Adrenal gland (tissue), 12 donors: ENCODE measurements around the gene CD33. TPM values are rescaled to one million over a fixed set of nuclear protein-coding genes. Genes with fewer than 3 reads are reported as not detected.

Source experiments
- DNase-seq, 7 donors: peaks; one replicate each; pipeline ENCODE4 v3.0.0-alpha.2; 2019 to 2020
- H3K27ac ChIP-seq, 5 donors: fragments of 200-600 bp; sonication (generic) in 4 of 5; 1 replicate in 3 of 5; 2 replicates in 2 of 5; pipeline versions ENCODE4 v1.5.1 to v1.8.0; 2016 to 2020; ENCODE audit warnings: mild to moderate bottlenecking in 1 of 5
- H3K27me3 ChIP-seq: fragments of 200-600 bp; 2 replicates; pipeline ENCODE4 v1.8.0; 2021
- H3K36me3 ChIP-seq, 2 donors: fragments of 200-600 bp; replicated peaks in 1 of 2; 1 replicate in 1 of 2; 2 replicates in 1 of 2; pipeline versions ENCODE4 v1.5.1 to v1.8.0; 2018 to 2022
- H3K4me1 ChIP-seq, 2 donors: fragments of 200-600 bp; replicated peaks in 1 of 2; 1 replicate in 1 of 2; 2 replicates in 1 of 2; pipeline versions ENCODE4 v1.5.1 to v1.8.0; 2018 to 2021
- H3K4me3 ChIP-seq, 4 donors: fragments of 200-600 bp; sonication (generic) in 3 of 4; one replicate each; pipeline ENCODE4 v1.5.1; 2016 to 2018
- H3K9me3 ChIP-seq, 3 donors: fragments of 200-600 bp; sonication (generic) in 1 of 3; replicated peaks in 1 of 3; 1 replicate in 2 of 3; 2 replicates in 1 of 3; pipeline versions ENCODE4 v1.5.1 to v1.8.0; 2016 to 2021
- POLR2A ChIP-seq, 2 donors: fragments of 450-650 bp; IDR thresholded peaks; one replicate each; pipeline ENCODE4 v1.6.1; 2017; ENCODE audit warnings: antibody characterized with exemption in 2 of 2, mild to moderate bottlenecking in 2 of 2, moderate library complexity in 1 of 2
- WGBS, 4 donors: extraction: QIAGEN DNeasy Blood & Tissue Kit in 2 of 4; methylation state at CpG; one replicate each; pipeline versions ENCODE4 v1.1.5 to v1.1.7; 2013 to 2017; 5-methylcytosine and 5-hydroxymethylcytosine counted together
- intact Hi-C, 2 donors: fragments of 100-400 bp; cut with DNase I; formaldehyde crosslinking; loops; one replicate each; pipeline versions ENCODE4 v1.14.1 to v1.15.0; 2022 to 2023
- polyA plus RNA-seq, 3 donors: library from polyadenylated mRNA; stranded (reverse); fragments of 200-250 nt in 2 of 3; fragments of 350-450 nt in 1 of 3; fragmentation: Illumina TruSeq in 1 of 3; extraction: RNeasy Lipid Tissue Mini Kit (QIAGEN cat#74804) in 1 of 3; gene quantifications; one replicate each; pipeline ENCODE4 v1.2.3, GENCODE V29; 2013 to 2014
- total RNA-seq, 9 donors: library from RNA; depleted of rRNA in 4 of 9; stranded (reverse); fragments of >200 nt in 4 of 9; fragments of 120-200 nt in 1 of 9; fragmentation: NEBNext Ultra II Directional in 1 of 9; extraction: Animal tissue kit (Norgen Biotek cat#: 25700) in 1 of 9; gene quantifications; one replicate each; pipeline versions ENCODE4 v1.1.0 to v1.2.4, GENCODE V29; 2013 to 2023
- TF ChIP-seq, protein P1 (sequence below), 6 experiments: fragments of 450-650 bp in 4 of 6; fragments of 200-600 bp in 2 of 6; sonication (generic) in 1 of 6; IDR thresholded peaks; 1 replicate in 5 of 6; 2 replicates in 1 of 6; pipeline versions ENCODE4 v1.5.1 to v1.8.0; 2016 to 2021; ENCODE audit warnings: antibody characterized with exemption in 6 of 6, mild to moderate bottlenecking in 2 of 6, moderate library complexity in 1 of 6
- donor health status: healthy with polysubstance abuse.
- donor health status: Bipolar disorder and iron deficiency.
- donor health status: DM: yes; HTN: yes; CAD: no.
- donor health status: DM: no; HTN: no; CAD: no.
- donor health status: DM: no; HTN: no; CAD: no.
- donor health status: DM: yes; HTN: yes; CAD: no.

CD33 gene
- total and polyA plus RNA-seq, 12 donors, result 2.2 to 21.8 (median 11.4) TPM

DNA sequence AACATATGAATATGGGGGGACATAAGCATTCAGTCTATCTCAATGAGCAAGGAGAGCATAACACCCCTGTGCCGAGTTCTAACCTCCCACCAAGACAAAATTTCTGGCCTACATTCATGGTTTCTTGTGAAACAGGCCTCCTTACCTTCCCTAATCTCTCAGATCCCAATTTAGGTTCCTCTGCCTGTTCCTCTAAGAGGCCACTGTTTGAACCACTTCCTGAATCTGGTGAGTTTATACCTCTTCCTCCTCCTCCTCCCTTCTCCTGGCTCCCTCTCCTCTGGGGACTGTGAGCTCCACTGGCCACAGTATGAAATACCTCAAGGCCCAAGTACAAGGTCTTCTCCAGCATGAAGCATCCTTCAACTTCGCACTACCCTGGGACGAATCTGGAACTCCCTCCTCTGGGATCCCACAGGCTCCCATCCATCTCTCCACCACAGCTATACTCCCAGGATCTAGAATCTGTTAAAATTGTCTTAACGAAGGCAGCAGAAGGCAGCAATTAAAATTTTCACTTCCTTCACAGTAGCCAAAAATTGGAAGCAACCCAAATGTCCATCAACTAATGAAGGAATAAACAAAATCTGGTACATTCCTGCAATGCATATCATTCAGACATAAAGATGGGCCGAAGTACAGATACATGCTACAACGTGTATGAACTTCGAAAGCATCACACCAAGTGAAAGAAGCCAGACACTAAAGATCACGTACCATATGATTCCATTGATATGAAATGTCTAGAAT lies 18.2 kb downstream of the CD33 start:
- DNase-seq, result no peak
- TF ChIP-seq, protein P1, sequence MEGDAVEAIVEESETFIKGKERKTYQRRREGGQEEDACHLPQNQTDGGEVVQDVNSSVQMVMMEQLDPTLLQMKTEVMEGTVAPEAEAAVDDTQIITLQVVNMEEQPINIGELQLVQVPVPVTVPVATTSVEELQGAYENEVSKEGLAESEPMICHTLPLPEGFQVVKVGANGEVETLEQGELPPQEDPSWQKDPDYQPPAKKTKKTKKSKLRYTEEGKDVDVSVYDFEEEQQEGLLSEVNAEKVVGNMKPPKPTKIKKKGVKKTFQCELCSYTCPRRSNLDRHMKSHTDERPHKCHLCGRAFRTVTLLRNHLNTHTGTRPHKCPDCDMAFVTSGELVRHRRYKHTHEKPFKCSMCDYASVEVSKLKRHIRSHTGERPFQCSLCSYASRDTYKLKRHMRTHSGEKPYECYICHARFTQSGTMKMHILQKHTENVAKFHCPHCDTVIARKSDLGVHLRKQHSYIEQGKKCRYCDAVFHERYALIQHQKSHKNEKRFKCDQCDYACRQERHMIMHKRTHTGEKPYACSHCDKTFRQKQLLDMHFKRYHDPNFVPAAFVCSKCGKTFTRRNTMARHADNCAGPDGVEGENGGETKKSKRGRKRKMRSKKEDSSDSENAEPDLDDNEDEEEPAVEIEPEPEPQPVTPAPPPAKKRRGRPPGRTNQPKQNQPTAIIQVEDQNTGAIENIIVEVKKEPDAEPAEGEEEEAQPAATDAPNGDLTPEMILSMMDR (IDR thresholded peaks at IDR 0.05), result no peak
- TF ChIP-seq POLR2A (IDR thresholded peaks at IDR 0.05), result no peak
- WGBS, 4 donors, result 75 to 82% (median 78%) methylated on average over 8 of the region's 8 CpGs
- intact Hi-C loops, result no loop called here
- no peak overlapping the region for H3K4me3 ChIP-seq
- no peaks in the 10 kb centered on the region for H3K9me3 ChIP-seq
- no peaks in the 10 kb centered on the region for H3K27me3 ChIP-seq
- no peaks in the 10 kb centered on the region for H3K4me1 ChIP-seq
- no peaks in the 10 kb centered on the region for H3K36me3 ChIP-seq
- no peak overlapping the region for H3K27ac ChIP-seq

- WGBS, 4 donors, result 61 to 66% (median 65%) methylated on average over 5 of the region's 5 CpGs
- no peaks in the 10 kb centered on the region for H3K27me3 ChIP-seq
- TF ChIP-seq, protein P1 (IDR thresholded peaks at IDR 0.05), result no peak
- TF ChIP-seq POLR2A (IDR thresholded peaks at IDR 0.05), result no peak
- no peaks in the 10 kb centered on the region for H3K36me3 ChIP-seq
- H3K27ac ChIP-seq, result peak overlapping the region in 1 of 5 donors; percentile 10
- intact Hi-C loops, result no loop called here
- no peak overlapping the region for H3K4me3 ChIP-seq
- DNase-seq, result peak in 2 of 7 donors; percentile 18 to 24
- H3K4me1 ChIP-seq, result no peaks in the 10 kb centered on the region
- H3K9me3 ChIP-seq, result no peaks in the 10 kb centered on the region
These were observed 21.3 kb downstream of the CD33 start for GRCh38 chr19:51246164-51246552.

DNA sequence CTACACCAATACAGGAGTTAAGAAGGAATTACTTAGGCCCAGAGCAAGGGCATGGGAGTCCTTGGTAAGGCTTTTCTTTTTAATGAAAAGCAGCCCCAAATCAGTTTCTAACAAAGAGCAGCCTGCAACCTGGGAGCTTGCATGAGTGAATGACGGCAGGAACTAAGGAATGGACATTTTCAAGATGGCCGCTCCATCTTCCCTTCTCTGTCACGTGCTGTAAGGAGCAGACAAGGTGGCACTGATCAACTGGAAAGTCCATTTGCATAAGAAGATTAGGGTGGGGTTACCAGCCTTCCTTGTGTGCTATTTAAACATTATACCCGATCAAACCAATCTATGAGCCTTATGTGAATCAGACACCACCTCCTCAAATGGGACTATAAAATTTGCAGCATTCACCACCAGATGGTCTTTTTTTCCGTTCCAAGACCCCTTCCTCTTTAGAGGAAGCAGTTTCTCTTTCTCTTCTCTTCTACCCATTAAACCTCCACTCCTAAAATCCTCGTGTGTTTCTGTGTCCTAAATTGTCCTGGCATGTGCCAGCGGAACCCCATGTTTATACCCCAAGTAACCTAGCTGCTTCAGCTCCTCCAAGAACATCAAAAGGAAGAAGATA lies 23.2 kb downstream of the CD33 start:
- no peak overlapping the region for H3K4me3 ChIP-seq
- no peaks in the 10 kb centered on the region for H3K36me3 ChIP-seq
- no peaks in the 10 kb centered on the region for H3K27me3 ChIP-seq
- no peaks in the 10 kb centered on the region for H3K4me1 ChIP-seq
- TF ChIP-seq, protein P1 (IDR thresholded peaks at IDR 0.05), result no peak
- no peak for TF ChIP-seq POLR2A (IDR thresholded peaks at IDR 0.05)
- H3K27ac ChIP-seq, result no peak overlapping the region
- no peaks in the 10 kb centered on the region for H3K9me3 ChIP-seq
- no peak for DNase-seq
- intact Hi-C loops, result no loop called here
- WGBS, 4 donors, result 68 to 76% (median 75%) methylated on average over 7 of the region's 7 CpGs

GRCh38 chr19:51250786-51251467 lies 26.0 kb downstream of the CD33 start, which contains the start of gene SIGLECL1:
TSS of gene SIGLECL1 (plus strand) at chr19:51251080. CDS start at chr19:51264073, 12,993 bp downstream.
- intact Hi-C loops, result no loop called here
- 88 to 93% (median 91%) methylated on average over 17 to 23 of the region's 23 CpGs for WGBS, 4 donors
- TF ChIP-seq POLR2A (IDR thresholded peaks at IDR 0.05), result no peak
- TF ChIP-seq, protein P1 (IDR thresholded peaks at IDR 0.05), result no peak
- H3K27ac ChIP-seq, result no peak within 1 kb of the TSS
- H3K4me1 ChIP-seq, result no peaks in the 10 kb centered on the region
- no peak within 1 kb of the TSS for H3K4me3 ChIP-seq
- H3K9me3 ChIP-seq, result no peaks in the 10 kb centered on the region
- H3K36me3 ChIP-seq, result no peaks in the 10 kb centered on the region
- H3K27me3 ChIP-seq, result no peaks in the 10 kb centered on the region
- DNase-seq, result no peak
